ENCODE measurements around the gene SMIM15. TPM values are rescaled to one million over a fixed set of nuclear protein-coding genes. Genes with fewer than 3 reads are reported as not detected.

The SMIM15 gene
- 65.9 and 66.8 TPM in 2 replicates for total RNA-seq

GRCh38 chr5:61162010-61162831 lies at the start of gene SMIM15:
Gene SMIM15, minus strand, starts transcription at chr5:61162468. Its CDS starts 2,297 bp downstream, at chr5:61160171.

Other genes with a start within 250 kb of the SMIM15 start
- gene ERCC8, start 217.4 kb downstream of the SMIM15 start, total RNA-seq, result 12.2 and 13.0 TPM in 2 replicates
- 21.2 and 24.0 TPM in 2 replicates for gene NDUFAF2, start 217.3 kb downstream of the SMIM15 start, total RNA-seq
- gene ZSWIM6, start 169.8 kb upstream of the SMIM15 start, total RNA-seq, result 19.0 and 25.0 TPM in 2 replicates